Measurements from ENCODE around the gene COP1.

COP1 gene

GRCh38 chr1:175914115-175914514 is 293.0 kb downstream of the COP1 start:
- no peaks in the 10 kb centered on the region for H3K79me2 ChIP-seq
- H3K4me3 ChIP-seq (ENCODE audit: low read depth, low read length) = no peak overlapping the region
- no peaks in the 10 kb centered on the region for H3K4me1 ChIP-seq
- no peaks in the 10 kb centered on the region for H3K36me3 ChIP-seq (ENCODE audit: control insufficient read depth, insufficient read depth, low read length)
- no peak overlapping the region for H3K27ac ChIP-seq
- TF ChIP-seq CTCF (IDR thresholded peaks at IDR 0.05) = no peak
- H3K4me2 ChIP-seq (ENCODE audit: low read length) = no peak overlapping the region
- no peak overlapping the region for H3K9ac ChIP-seq
- no peak overlapping the region for H2AFZ ChIP-seq
- no peaks in the 10 kb centered on the region for H3K9me3 ChIP-seq (ENCODE audit: control insufficient read depth, low read length)
- no peaks in the 10 kb centered on the region for H3K27me3 ChIP-seq (ENCODE audit: control insufficient read depth, insufficient read depth, low read length)

- H3K4me2 ChIP-seq (ENCODE audit: low read length) = no peak overlapping the region
- no peaks in the 10 kb centered on the region for H3K36me3 ChIP-seq (ENCODE audit: control insufficient read depth, insufficient read depth, low read length)
- no peaks in the 10 kb centered on the region for H3K27me3 ChIP-seq (ENCODE audit: control insufficient read depth, insufficient read depth, low read length)
- no peaks in the 10 kb centered on the region for H3K79me2 ChIP-seq
- no peak overlapping the region for H3K27ac ChIP-seq
- H3K4me3 ChIP-seq (ENCODE audit: low read depth, low read length) = no peak overlapping the region
- H2AFZ ChIP-seq = no peak overlapping the region
- H3K4me1 ChIP-seq = no peaks in the 10 kb centered on the region
- H3K9me3 ChIP-seq (ENCODE audit: control insufficient read depth, low read length) = no peaks in the 10 kb centered on the region
- TF ChIP-seq CTCF (IDR thresholded peaks at IDR 0.05) = no peak
- H3K9ac ChIP-seq = no peak overlapping the region
These were observed 295.9 kb downstream of the COP1 start for GRCh38 chr1:175911138-175911537.

GRCh38 chr1:175906370-175906769 is 300.7 kb downstream of the COP1 start:
- H3K4me3 ChIP-seq (ENCODE audit: low read depth, low read length) = no peak overlapping the region
- no peak overlapping the region for H3K9ac ChIP-seq
- no peak overlapping the region for H3K27ac ChIP-seq
- no peaks in the 10 kb centered on the region for H3K36me3 ChIP-seq (ENCODE audit: control insufficient read depth, insufficient read depth, low read length)
- H2AFZ ChIP-seq = no peak overlapping the region
- H3K27me3 ChIP-seq (ENCODE audit: control insufficient read depth, insufficient read depth, low read length) = no peaks in the 10 kb centered on the region
- H3K9me3 ChIP-seq (ENCODE audit: control insufficient read depth, low read length) = no peaks in the 10 kb centered on the region
- no peak for TF ChIP-seq CTCF (IDR thresholded peaks at IDR 0.05)
- H3K4me2 ChIP-seq (ENCODE audit: low read length) = no peak overlapping the region
- no peaks in the 10 kb centered on the region for H3K4me1 ChIP-seq
- H3K79me2 ChIP-seq = no peaks in the 10 kb centered on the region

GRCh38 chr1:175904808-175905207 is 302.3 kb downstream of the COP1 start:
- Histone ChIP-seq H3K27ac (no peak overlapping the region), H3K27me3 (ENCODE audit: control insufficient read depth, insufficient read depth, low read length) (no peaks in the 10 kb centered on the region), H3K4me2 (ENCODE audit: low read length) (no peak overlapping the region), H3K4me3 (ENCODE audit: low read depth, low read length) (no peak overlapping the region), H3K9ac (no peak overlapping the region), H3K9me3 (ENCODE audit: control insufficient read depth, low read length) (no peaks in the 10 kb centered on the region), H3K36me3 (ENCODE audit: control insufficient read depth, insufficient read depth, low read length) (no peaks in the 10 kb centered on the region), H3K4me1 (no peaks in the 10 kb centered on the region), H2AFZ (no peak overlapping the region), H3K79me2 (no peaks in the 10 kb centered on the region)
- no peak for TF ChIP-seq CTCF (IDR thresholded peaks at IDR 0.05)

- Histone ChIP-seq H3K36me3 (ENCODE audit: control insufficient read depth, insufficient read depth, low read length) (no peaks in the 10 kb centered on the region), H3K9ac (no peak overlapping the region), H2AFZ (no peak overlapping the region), H3K27me3 (ENCODE audit: control insufficient read depth, insufficient read depth, low read length) (no peaks in the 10 kb centered on the region), H3K79me2 (no peaks in the 10 kb centered on the region), H3K4me1 (no peaks in the 10 kb centered on the region), H3K4me2 (ENCODE audit: low read length) (no peak overlapping the region), H3K27ac (no peak overlapping the region), H3K9me3 (ENCODE audit: control insufficient read depth, low read length) (no peaks in the 10 kb centered on the region), H3K4me3 (ENCODE audit: low read depth, low read length) (no peak overlapping the region)
- no peak for TF ChIP-seq CTCF (IDR thresholded peaks at IDR 0.05)
These were observed 304.8 kb downstream of the COP1 start for GRCh38 chr1:175902281-175902680.
